ENCODE results near the gene CASP2. TPM values are rescaled to one million over a fixed set of nuclear protein-coding genes. Genes with fewer than 3 reads are reported as not detected.

The CASP2 gene
- total RNA-seq, 1 experiment from 2014 or later: 64.1 TPM

DNA sequence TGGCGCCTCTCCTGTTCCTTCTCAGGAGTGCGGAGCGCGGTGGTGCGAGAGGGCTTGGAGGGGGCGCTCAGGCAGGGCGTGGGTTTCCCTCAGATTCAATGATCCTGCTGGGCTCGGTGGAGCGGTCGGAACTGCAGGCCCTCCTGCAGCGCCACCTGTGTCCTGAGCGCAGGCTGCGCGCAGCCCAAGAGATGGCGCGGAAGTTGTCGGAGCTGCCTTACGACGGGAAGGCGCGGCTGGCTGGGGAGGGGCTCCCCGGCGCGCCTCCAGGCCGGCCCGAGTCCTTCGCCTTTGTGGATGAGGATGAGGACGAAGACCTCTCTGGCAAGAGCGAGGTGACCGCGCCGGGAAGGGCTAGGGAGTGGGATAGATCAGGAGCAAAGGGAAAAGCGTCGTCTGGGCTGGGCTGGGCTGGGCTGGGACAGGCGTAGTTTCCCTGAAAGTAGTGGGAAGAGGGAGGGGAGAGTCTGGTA is 57.3 kb downstream of the CASP2 start:
- peak; percentile 80 for TF ChIP-seq YY1 (IDR thresholded peaks at IDR 0.05; ENCODE audit: extremely low read depth, insufficient replicate concordance, low read depth, low read length)
- TF ChIP-seq, protein P1, sequence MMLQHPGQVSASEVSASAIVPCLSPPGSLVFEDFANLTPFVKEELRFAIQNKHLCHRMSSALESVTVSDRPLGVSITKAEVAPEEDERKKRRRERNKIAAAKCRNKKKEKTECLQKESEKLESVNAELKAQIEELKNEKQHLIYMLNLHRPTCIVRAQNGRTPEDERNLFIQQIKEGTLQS (IDR thresholded peaks at IDR 0.05): no peak
- TF ChIP-seq MAX (IDR thresholded peaks at IDR 0.05): peak; percentile 81
- peak; percentile 69 for TF ChIP-seq POLR2AphosphoS5 (IDR thresholded peaks at IDR 0.05; ENCODE audit: low read depth, low read length)
- TF ChIP-seq SIN3A (IDR thresholded peaks at IDR 0.05; ENCODE audit: low read depth): no peak
- TF ChIP-seq, protein P2, sequence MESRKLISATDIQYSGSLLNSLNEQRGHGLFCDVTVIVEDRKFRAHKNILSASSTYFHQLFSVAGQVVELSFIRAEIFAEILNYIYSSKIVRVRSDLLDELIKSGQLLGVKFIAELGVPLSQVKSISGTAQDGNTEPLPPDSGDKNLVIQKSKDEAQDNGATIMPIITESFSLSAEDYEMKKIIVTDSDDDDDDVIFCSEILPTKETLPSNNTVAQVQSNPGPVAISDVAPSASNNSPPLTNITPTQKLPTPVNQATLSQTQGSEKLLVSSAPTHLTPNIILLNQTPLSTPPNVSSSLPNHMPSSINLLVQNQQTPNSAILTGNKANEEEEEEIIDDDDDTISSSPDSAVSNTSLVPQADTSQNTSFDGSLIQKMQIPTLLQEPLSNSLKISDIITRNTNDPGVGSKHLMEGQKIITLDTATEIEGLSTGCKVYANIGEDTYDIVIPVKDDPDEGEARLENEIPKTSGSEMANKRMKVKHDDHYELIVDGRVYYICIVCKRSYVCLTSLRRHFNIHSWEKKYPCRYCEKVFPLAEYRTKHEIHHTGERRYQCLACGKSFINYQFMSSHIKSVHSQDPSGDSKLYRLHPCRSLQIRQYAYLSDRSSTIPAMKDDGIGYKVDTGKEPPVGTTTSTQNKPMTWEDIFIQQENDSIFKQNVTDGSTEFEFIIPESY (IDR thresholded peaks at IDR 0.05; ENCODE audit: extremely low read depth, insufficient replicate concordance, low read length): no peak
- TF ChIP-seq RAD21 (IDR thresholded peaks at IDR 0.05; ENCODE audit: low read depth): peak; percentile 46
- peak; percentile 85; the same call in 1 of the 2 replicates for TF ChIP-seq CBX3 (IDR thresholded peaks at IDR 0.05; ENCODE audit: low read depth)
- no peak for TF ChIP-seq REST (IDR thresholded peaks at IDR 0.05; ENCODE audit: low read depth)
- TF ChIP-seq CEBPB (IDR thresholded peaks at IDR 0.05; ENCODE audit: low read depth): no peak
- TF ChIP-seq EZH2phosphoT487 (IDR thresholded peaks at IDR 0.05; ENCODE audit: borderline replicate concordance): no peak
- TF ChIP-seq CTCF (IDR thresholded peaks at IDR 0.05 in 2 of 3, conservative IDR thresholded peaks at IDR 0.05 in 1 of 3; ENCODE audit: borderline replicate concordance in 1 of 3, insufficient read depth in 1 of 3, low read depth in 2 of 3, low read length in 2 of 3): peak; percentile 70 to 78 (median 72); a peak in 5 of 6 replicates
- no peak for TF ChIP-seq SRF (IDR thresholded peaks at IDR 0.05; ENCODE audit: low read depth)
- Histone ChIP-seq H3K27ac (ENCODE audit: low read depth, low read length) (no peak overlapping the region; the same call in 1 of the 2 replicates), H3K9me3 (ENCODE audit: control insufficient read depth in 1 of 2, insufficient read depth in 1 of 2, low read depth in 1 of 2, low read length in 2 of 2) (no peaks in the 10 kb centered on the region), H3K79me2 (ENCODE audit: insufficient read depth, low read length) (no peaks in the 10 kb centered on the region), H3K4me1 (ENCODE audit: control insufficient read depth in 1 of 2, insufficient read depth in 2 of 2, low read length in 2 of 2) (peaks cover 4 to 14% of the 10 kb centered on the region in 2 experiments; a peak in 3 of 4 replicates), H3K9me2 (ENCODE audit: insufficient read depth) (no peaks in the 10 kb centered on the region), H3K9ac (ENCODE audit: low read length) (peak overlapping the region; percentile 40), H3K4me3 (replicated peaks in 1 of 2; ENCODE audit: low read depth in 1 of 2, low read length in 2 of 2) (peak overlapping the region; percentile 38 to 51), H3K4me2 (ENCODE audit: low read length) (peak overlapping the region; percentile 80), H3K27me3 (ENCODE audit: insufficient read depth, low read length) (no peaks in the 10 kb centered on the region), H4K20me1 (ENCODE audit: insufficient read depth) (no peaks in the 10 kb centered on the region), H3K36me3 (ENCODE audit: control insufficient read depth in 1 of 2, insufficient read depth in 2 of 2, low read length in 2 of 2) (no peaks in the 10 kb centered on the region), H2AFZ (ENCODE audit: low read depth, low read length, poor library complexity, severe bottlenecking) (peak overlapping the region; percentile 89)
- ChIA-PET CTCF (interaction anchor here (0.6 to 2.7 kb wide), 9 partner anchors 9 to 105 kb away, joined by 3 to 14 read pairs (median 3); no protein-coding TSS in a partner anchor), RAD21 (ENCODE audit: low non-redundant PET in 1 of 2, low total read pairs in 2 of 2, uncharacterized antibody in 2 of 2, unreplicated experiment in 2 of 2) (interaction anchor here in 1 of 2 experiments (0.7 kb wide), 1 partner anchor 392 kb away, joined by 4 read pairs; no protein-coding TSS in a partner anchor), POLR2A (no interaction called here)
- intact Hi-C loops (cut with micrococcal nuclease): loop anchor here (1.0 kb wide), 1 partner anchor 17 kb away; the partner anchor contains the start of gene FAM131B
- DNase-seq (ENCODE audit: low read depth, low spot score) (peak; percentile 73), ATAC-seq (peak; percentile 99)
- BruUV-seq (replicated peaks): no TSS peak

Data from HCT116 (cell line).